ENCODE data around the gene ANKRD39. TPM values are rescaled to one million over a fixed set of nuclear protein-coding genes. Genes with fewer than 3 reads are reported as not detected.

ANKRD39 gene
- total and polyA plus RNA-seq, 2 of the 8 experiments (the other 6 are each of a cell fraction or from before 2014, with no cell fraction given), result 18.5 to 21.3 TPM

GRCh38 chr2:96906729-96907114, 48.9 kb upstream of the ANKRD39 start (continued):
- TF ChIP-seq TAF7 (optimal IDR thresholded peaks at IDR 0.05; ENCODE audit: borderline replicate concordance, low read depth, low read length) (no peak), YY1 (IDR thresholded peaks at IDR 0.05; ENCODE audit: low read depth, low read length) (peak; percentile 70; the same call in 1 of the 2 replicates), GTF2F1 (IDR thresholded peaks at IDR 0.05; ENCODE audit: borderline replicate concordance, low read depth, low read length) (no peak), GABPA (IDR thresholded peaks at IDR 0.05; ENCODE audit: borderline replicate concordance, insufficient read depth, low read length) (peak; percentile 22; the same call in 1 of the 2 replicates), CHD7 (IDR thresholded peaks at IDR 0.05; ENCODE audit: insufficient replicate concordance, low read length) (no peak), JUN (IDR thresholded peaks at IDR 0.05; ENCODE audit: low read depth, low read length) (no peak), ASH2L (IDR thresholded peaks at IDR 0.05; ENCODE audit: low read length) (peak; percentile 34), CEBPB (IDR thresholded peaks at IDR 0.05; ENCODE audit: low read depth, low read length) (no peak), BACH1 (IDR thresholded peaks at IDR 0.05; ENCODE audit: low read length) (no peak), BRCA1 (IDR thresholded peaks at IDR 0.05; ENCODE audit: low read depth, low read length) (no peak), E2F6 (IDR thresholded peaks at IDR 0.05) (peak; percentile 45; the same call in 1 of the 2 replicates)

Data from H1 (cell line).